ENCODE measurements around the gene CDH10. TPM values are rescaled to one million over a fixed set of nuclear protein-coding genes. Genes with fewer than 3 reads are reported as not detected.

CDH10 gene
- total RNA-seq, 1 donor from 2014 or later, result 0.35 TPM

DNA sequence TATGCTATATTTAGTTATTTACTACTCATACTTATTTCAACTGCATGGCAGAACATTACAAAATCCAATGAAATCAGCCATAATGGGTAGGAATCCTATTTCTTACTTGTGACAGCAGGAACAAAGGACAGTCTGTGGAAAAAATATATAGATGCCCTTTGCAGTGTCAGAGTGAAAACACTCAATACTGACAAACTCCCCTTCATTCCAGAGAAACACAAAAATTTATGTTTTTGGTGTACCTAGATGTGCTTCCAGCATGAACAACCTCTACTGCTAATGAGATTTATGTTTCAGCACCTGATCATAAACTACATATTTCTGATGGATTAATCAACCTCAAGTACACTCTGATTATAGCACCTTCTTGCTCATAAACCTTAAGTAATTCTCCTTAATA lies 132.4 kb downstream of the CDH10 start:
- DNase-seq (no peak), ATAC-seq (no peak)
- Histone ChIP-seq H3K4me3 (no peak overlapping the region), H3K27ac (no peak overlapping the region), H3K4me1 (no peaks in the 10 kb centered on the region), H3K36me3 (no peaks in the 10 kb centered on the region), H3K9me3 (no peaks in the 10 kb centered on the region), H3K27me3 (ENCODE audit: low read depth) (no peaks in the 10 kb centered on the region)
- intact Hi-C loops (cut with DNase I), result no loop called here
- TF ChIP-seq, protein P1, sequence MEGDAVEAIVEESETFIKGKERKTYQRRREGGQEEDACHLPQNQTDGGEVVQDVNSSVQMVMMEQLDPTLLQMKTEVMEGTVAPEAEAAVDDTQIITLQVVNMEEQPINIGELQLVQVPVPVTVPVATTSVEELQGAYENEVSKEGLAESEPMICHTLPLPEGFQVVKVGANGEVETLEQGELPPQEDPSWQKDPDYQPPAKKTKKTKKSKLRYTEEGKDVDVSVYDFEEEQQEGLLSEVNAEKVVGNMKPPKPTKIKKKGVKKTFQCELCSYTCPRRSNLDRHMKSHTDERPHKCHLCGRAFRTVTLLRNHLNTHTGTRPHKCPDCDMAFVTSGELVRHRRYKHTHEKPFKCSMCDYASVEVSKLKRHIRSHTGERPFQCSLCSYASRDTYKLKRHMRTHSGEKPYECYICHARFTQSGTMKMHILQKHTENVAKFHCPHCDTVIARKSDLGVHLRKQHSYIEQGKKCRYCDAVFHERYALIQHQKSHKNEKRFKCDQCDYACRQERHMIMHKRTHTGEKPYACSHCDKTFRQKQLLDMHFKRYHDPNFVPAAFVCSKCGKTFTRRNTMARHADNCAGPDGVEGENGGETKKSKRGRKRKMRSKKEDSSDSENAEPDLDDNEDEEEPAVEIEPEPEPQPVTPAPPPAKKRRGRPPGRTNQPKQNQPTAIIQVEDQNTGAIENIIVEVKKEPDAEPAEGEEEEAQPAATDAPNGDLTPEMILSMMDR (IDR thresholded peaks at IDR 0.05), result no peak

DNA sequence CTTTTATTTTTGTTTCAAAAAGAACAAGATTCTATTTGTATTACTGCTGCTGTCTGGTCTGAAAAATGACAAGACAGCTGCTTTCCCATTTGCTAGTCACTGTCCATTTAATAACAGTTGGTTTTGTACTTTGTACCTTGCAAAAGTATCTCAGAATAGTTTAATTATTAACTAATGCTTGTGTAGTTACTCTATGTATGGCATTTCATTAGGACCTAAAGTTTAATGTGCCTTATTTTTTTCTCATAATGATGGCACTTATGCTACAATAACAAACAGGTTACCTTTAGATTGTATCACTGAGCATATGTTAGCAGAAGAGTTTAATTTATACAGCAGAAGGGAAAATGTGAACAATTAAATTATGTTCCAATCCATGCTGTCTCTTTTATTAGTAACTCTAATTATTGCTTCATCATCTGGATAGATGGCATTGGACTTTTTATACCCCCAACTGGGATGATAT lies 134.2 kb downstream of the CDH10 start:
- ATAC-seq, result no peak
- Histone ChIP-seq H3K4me3 (no peak overlapping the region), H3K27me3 (ENCODE audit: low read depth) (no peaks in the 10 kb centered on the region), H3K9me3 (no peaks in the 10 kb centered on the region), H3K27ac (no peak overlapping the region), H3K4me1 (no peaks in the 10 kb centered on the region), H3K36me3 (no peaks in the 10 kb centered on the region)
- no peak for DNase-seq
- TF ChIP-seq, protein P1 (IDR thresholded peaks at IDR 0.05), result no peak
- intact Hi-C loops (cut with DNase I), result no loop called here

DNA sequence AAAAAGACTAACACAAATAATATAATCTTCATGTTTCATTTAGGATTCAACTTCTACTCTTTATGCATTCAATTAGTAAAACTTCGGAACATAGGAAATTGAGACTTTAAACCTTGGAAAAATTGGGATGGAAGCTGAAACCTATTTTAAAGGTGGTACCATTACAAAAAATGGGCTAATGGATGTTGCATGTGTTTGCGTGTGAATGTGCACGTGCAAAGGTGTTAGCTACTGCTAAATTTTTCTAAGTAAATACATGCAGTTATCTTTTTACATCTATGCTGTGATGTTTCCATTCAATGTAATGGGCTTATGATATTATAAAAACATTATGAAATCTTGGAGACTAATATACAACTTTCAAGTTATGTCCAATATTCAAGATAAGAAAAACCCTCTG lies 134.8 kb downstream of the CDH10 start:
- Histone ChIP-seq H3K27me3 (ENCODE audit: low read depth) (no peaks in the 10 kb centered on the region), H3K4me1 (no peaks in the 10 kb centered on the region), H3K4me3 (no peak overlapping the region), H3K9me3 (no peaks in the 10 kb centered on the region), H3K27ac (no peak overlapping the region), H3K36me3 (no peaks in the 10 kb centered on the region)
- ATAC-seq (no peak), DNase-seq (no peak)
- intact Hi-C loops (cut with DNase I), result no loop called here
- TF ChIP-seq, protein P1 (IDR thresholded peaks at IDR 0.05), result no peak

DNA sequence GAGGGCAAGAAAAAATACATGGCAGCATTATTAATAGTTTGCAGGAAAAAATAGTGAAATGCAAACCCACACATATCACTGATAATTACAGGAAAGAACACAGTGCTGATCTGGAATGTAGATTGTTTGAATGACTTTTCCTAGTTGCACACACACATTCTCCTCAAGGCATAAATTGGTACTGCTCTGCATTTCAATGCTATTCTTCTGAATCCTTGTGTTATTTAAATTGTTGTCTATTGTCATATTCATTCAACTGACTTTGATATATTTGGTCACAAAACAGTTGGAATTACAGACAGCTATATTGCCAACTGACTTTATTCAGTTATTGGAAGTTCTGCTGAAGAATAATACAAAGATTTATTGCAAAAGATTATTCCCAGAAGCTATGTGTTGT lies 139.5 kb downstream of the CDH10 start:
- ATAC-seq, result no peak
- no peak overlapping the region for H3K4me3 ChIP-seq
- no peak for DNase-seq
- TF ChIP-seq, protein P1 (IDR thresholded peaks at IDR 0.05), result no peak
- no peaks in the 10 kb centered on the region for H3K36me3 ChIP-seq
- H3K27me3 ChIP-seq (ENCODE audit: low read depth), result no peaks in the 10 kb centered on the region
- intact Hi-C loops (cut with DNase I), result no loop called here
- H3K4me1 ChIP-seq, result no peaks in the 10 kb centered on the region
- H3K9me3 ChIP-seq, result no peaks in the 10 kb centered on the region
- no peak overlapping the region for H3K27ac ChIP-seq

DNA sequence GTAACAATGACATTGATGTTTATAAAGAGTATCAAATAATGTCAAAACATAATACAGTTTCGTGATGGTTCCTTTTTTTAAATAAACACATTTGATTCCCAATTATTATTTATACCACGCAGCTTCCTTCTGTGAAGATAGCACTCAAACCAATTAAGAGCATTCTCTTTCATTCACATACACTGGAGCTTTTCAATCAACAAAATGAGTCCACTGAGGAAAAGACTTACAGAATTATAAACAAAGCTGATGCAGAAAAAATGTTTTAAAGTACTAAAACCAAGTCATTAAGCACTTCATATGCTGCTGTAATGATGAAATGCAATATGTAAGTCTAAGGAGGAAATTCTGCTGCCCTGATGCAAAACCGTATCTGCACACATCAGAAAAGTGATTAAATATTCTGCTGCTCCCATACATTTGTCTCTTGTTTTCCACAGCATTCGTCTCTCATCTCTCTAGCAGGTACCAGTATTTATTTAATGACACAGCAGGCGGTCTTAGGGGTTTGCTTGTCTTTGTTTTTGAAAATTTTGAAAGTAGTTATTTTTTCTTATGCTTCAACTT lies 147.1 kb downstream of the CDH10 start:
- Histone ChIP-seq H3K4me3 (no peak overlapping the region), H3K27me3 (ENCODE audit: low read depth) (no peaks in the 10 kb centered on the region), H3K27ac (no peak overlapping the region), H3K36me3 (no peaks in the 10 kb centered on the region), H3K4me1 (no peaks in the 10 kb centered on the region), H3K9me3 (no peaks in the 10 kb centered on the region)
- ATAC-seq (no peak), DNase-seq (no peak)
- TF ChIP-seq, protein P1 (IDR thresholded peaks at IDR 0.05), result no peak
- intact Hi-C loops (cut with DNase I), result no loop called here
